Measurements from ENCODE around the gene PARVB. TPM values are rescaled to one million over a fixed set of nuclear protein-coding genes. Genes with fewer than 3 reads are reported as not detected.

The PARVB gene
- total RNA-seq, 4 donors from 2014 or later, result 33.5 to 73.5 (median 41.5) TPM

- 66 to 68% methylated on average over 9 of the region's 9 CpGs for WGBS, 2 donors
Observed at GRCh38 chr22:44090571-44090905, 66.4 kb downstream of the PARVB start.

GRCh38 chr22:44091021-44091721 is 67.1 kb downstream of the PARVB start:
- Histone ChIP-seq H3K27ac (no peak overlapping the region), H3K27me3 (no peaks in the 10 kb centered on the region), H3K4me3 (no peak overlapping the region), H3K9me3 (no peaks in the 10 kb centered on the region), H3K36me3 (peaks cover 0 to 8% (median 0%) of the 10 kb centered on the region in 3 donors), H3K4me1 (peaks cover 0 to 27% (median 3%) of the 10 kb centered on the region in 4 donors)
- no peak for DNase-seq (ENCODE audit: low spot score in 2 of 2)
- 75 to 79% methylated on average over 14 of the region's 14 CpGs for WGBS, 2 donors
- TF ChIP-seq POLR2A (IDR thresholded peaks at IDR 0.05), result no peak
- no peak for TF ChIP-seq EP300 (IDR thresholded peaks at IDR 0.05)

More at GRCh38 chr22:44090571-44090905, 66.4 kb downstream of the PARVB start:
- Histone ChIP-seq H3K4me3 (no peak overlapping the region), H3K4me1 (peaks cover 0 to 29% (median 3%) of the 10 kb centered on the region in 4 donors), H3K27me3 (no peaks in the 10 kb centered on the region), H3K9me3 (no peaks in the 10 kb centered on the region), H3K27ac (no peak overlapping the region), H3K36me3 (peaks cover 0 to 8% (median 0%) of the 10 kb centered on the region in 3 donors)
- TF ChIP-seq, protein P1, sequence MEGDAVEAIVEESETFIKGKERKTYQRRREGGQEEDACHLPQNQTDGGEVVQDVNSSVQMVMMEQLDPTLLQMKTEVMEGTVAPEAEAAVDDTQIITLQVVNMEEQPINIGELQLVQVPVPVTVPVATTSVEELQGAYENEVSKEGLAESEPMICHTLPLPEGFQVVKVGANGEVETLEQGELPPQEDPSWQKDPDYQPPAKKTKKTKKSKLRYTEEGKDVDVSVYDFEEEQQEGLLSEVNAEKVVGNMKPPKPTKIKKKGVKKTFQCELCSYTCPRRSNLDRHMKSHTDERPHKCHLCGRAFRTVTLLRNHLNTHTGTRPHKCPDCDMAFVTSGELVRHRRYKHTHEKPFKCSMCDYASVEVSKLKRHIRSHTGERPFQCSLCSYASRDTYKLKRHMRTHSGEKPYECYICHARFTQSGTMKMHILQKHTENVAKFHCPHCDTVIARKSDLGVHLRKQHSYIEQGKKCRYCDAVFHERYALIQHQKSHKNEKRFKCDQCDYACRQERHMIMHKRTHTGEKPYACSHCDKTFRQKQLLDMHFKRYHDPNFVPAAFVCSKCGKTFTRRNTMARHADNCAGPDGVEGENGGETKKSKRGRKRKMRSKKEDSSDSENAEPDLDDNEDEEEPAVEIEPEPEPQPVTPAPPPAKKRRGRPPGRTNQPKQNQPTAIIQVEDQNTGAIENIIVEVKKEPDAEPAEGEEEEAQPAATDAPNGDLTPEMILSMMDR (IDR thresholded peaks at IDR 0.05), result no peak
- TF ChIP-seq POLR2A (IDR thresholded peaks at IDR 0.05), result no peak
- no peak for TF ChIP-seq EP300 (IDR thresholded peaks at IDR 0.05)
- DNase-seq (ENCODE audit: low spot score in 2 of 2), result no peak

DNA sequence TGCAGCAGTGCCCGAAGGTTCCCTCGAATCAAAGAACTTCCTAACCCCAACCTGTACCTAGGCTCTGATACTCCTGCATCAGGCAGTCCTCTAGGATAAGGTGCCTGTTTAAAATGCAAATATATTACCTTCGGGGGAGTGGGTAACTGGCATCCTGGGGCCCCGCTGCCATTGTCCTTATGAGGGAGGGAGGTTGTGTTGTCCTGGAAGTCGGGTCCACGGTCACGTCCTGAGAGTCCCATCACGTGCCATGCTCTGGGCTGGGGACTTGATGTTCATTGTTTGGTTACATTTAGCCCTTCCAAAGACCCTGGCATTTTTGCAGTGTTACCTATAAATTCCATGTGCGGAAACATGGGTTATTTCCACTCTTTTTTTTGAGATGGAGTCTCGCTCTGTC is 67.6 kb downstream of the PARVB start:
- H3K27ac ChIP-seq, result no peak overlapping the region
- H3K36me3 ChIP-seq, result peaks cover 0 to 8% (median 0%) of the 10 kb centered on the region in 3 donors
- TF ChIP-seq, protein P1 (IDR thresholded peaks at IDR 0.05), result no peak
- TF ChIP-seq EP300 (IDR thresholded peaks at IDR 0.05) (no peak), POLR2A (IDR thresholded peaks at IDR 0.05) (no peak)
- H3K9me3 ChIP-seq, result no peaks in the 10 kb centered on the region
- DNase-seq (ENCODE audit: low spot score in 2 of 2), result no peak
- 94% methylated on average over 10 of the region's 10 CpGs for WGBS, 2 donors
- H3K4me1 ChIP-seq, result peaks cover 0 to 23% (median 2%) of the 10 kb centered on the region in 4 donors
- H3K4me3 ChIP-seq, result no peak overlapping the region
- no peaks in the 10 kb centered on the region for H3K27me3 ChIP-seq

DNA sequence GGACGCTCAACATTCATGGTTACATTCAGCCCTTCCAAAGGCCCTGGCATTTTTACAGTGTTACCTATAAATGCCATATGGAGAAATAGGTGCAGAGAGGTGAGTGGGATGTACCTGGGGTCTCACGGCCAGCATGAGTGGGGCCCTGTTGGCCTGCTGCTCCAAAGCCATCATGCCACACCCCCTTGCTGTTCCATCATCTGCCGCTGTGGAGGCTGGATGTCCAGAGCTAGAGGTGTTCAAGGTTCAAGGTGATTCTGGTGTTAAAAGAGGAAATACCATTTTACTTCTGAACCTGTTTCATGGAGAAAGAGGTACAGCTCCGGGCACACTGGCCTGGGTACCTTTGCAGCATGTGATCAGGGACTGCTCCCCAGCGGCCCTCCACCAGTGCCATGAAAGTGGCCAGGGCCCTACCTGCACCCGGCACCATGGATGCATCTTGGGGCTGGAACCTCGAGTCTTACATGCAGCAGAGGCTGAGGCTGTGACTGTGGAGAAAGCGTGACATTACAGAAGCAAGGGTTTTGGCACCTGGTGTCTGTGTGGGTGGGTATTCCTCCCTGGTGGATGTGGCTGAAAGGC is 68.6 kb downstream of the PARVB start:
- H3K27me3 ChIP-seq, result no peaks in the 10 kb centered on the region
- no peaks in the 10 kb centered on the region for H3K9me3 ChIP-seq
- no peak overlapping the region for H3K27ac ChIP-seq
- H3K4me3 ChIP-seq, result no peak overlapping the region
- TF ChIP-seq, protein P1 (IDR thresholded peaks at IDR 0.05), result no peak
- TF ChIP-seq EP300 (IDR thresholded peaks at IDR 0.05) (no peak), POLR2A (IDR thresholded peaks at IDR 0.05) (no peak)
- peaks cover 0 to 8% (median 0%) of the 10 kb centered on the region in 3 donors for H3K36me3 ChIP-seq
- 84 to 88% methylated on average over 8 of the region's 8 CpGs for WGBS, 2 donors
- no peak for DNase-seq (ENCODE audit: low spot score in 2 of 2)
- H3K4me1 ChIP-seq, result peaks cover 0 to 18% (median 0%) of the 10 kb centered on the region in 4 donors

GRCh38 chr22:44093791-44094190 is 69.7 kb downstream of the PARVB start:
- TF ChIP-seq, protein P1 (IDR thresholded peaks at IDR 0.05), result no peak
- TF ChIP-seq EP300 (IDR thresholded peaks at IDR 0.05), result no peak
- Histone ChIP-seq H3K27ac (no peak overlapping the region), H3K27me3 (no peaks in the 10 kb centered on the region), H3K9me3 (no peaks in the 10 kb centered on the region), H3K36me3 (peaks cover 0 to 8% (median 0%) of the 10 kb centered on the region in 3 donors), H3K4me1 (peaks cover 0 to 12% (median 0%) of the 10 kb centered on the region in 4 donors), H3K4me3 (no peak overlapping the region)
- no peak for DNase-seq (ENCODE audit: low spot score in 2 of 2)
- 88% methylated on average over 9 of the region's 9 CpGs for WGBS, 2 donors
